8988T (cell line): ENCODE measurements around the gene STPG1.
A peak's percentile ranks its signal among the peaks of the same experiment; 100 is the strongest.

Experiments used
- DNase-seq: peaks from one replicate; pipeline ENCODE4 v3.0.0; 2011

The STPG1 gene

DNA sequence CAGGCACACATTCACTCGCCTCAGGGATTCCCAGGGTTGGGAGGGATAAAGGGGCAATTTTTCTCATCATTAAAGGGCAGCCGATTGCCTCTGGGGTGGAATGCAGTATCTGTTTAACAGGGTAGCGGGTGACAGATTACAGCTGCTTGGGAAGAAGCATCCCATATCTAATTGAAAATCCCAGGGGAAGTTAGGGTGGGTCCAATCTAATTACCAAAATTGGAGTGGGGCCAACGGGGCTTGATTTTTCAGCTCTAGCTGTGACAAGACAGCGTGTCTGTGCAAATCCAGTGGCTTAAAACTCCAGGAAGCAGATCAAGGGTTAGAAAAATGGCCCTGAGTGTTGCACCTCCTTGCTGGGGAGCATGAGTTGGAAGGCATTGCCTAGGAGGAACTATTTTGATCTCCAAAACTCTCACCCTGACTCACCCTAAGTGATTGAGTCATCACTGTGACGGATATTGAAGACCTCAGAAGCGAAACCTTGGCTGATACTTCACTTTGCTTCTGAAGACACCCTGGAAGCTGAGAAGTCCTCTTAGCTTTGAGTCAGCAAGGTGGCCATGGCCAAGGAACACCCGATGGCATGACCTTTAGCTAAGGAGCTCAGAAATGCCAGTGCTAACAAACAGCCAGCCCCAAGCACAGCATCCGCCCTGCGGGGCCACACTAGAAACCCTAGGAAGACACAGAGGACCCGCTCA lies 48.5 kb downstream of the STPG1 start:
- DNase-seq: peak; percentile 41

GRCh38 chr1:24364605-24364974 lies 49.0 kb downstream of the STPG1 start:
- no peak for DNase-seq

DNA sequence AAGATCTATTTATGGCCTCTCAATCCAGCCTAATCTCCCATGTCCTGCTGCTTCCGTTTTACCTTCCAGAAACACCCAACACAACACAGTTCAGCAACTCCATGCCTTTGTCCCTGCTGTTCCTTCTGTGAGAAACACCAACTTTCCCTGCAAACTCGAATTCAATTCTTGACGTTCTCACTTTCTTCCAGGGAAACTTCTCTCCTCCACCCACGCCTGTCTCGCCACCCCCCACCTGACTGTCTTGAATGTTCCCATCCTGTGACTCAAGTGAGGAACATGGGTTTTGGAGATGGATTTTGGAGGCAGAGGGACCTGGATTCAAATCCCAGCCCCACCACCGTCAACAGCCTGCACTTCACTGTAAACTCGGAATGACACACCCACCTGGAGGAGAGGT lies 49.6 kb downstream of the STPG1 start:
- no peak for DNase-seq

GRCh38 chr1:24362982-24363614 lies 50.5 kb downstream of the STPG1 start:
- DNase-seq: no peak

DNA sequence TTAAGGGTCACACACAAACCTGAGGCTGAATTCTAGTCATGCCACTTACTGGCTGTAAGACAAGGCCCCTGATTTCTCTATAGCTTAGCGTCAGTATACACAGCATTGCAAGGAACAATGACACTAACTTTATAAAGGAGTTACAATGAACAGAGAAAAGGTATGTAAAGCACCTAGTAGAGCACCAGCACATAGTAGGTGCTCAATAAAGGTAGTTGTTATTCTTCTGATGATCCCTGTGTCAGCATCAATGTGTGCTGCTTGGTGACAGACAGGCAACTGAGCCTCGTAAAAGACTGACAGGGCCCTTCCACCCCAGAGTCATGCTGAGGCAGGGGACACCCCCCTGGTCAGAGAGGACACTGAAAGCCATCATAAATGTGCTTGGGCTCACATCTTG lies 51.2 kb downstream of the STPG1 start:
- DNase-seq: no peak

DNA sequence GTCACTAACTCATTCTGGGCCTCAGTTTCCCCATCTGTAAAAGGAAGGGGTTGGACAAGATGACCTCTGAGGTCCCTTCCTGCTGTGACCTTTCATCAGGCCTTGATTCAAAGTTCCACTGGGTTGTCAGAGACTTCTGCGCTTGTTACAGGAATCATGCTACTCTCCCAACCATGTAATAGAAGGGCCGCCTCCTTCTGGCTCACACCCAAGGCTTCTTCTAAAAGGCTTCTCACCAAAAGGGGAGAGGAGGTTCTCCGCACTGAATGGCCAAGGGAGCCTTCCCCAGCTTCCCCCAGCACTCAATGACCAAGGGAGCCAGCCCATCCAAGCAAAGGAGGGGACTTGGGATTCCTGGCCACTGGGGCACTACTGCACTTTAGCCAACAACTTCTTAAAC lies 51.8 kb downstream of the STPG1 start:
- DNase-seq: no peak

- DNase-seq: no peak
Observed at GRCh38 chr1:24360681-24361080, 52.9 kb downstream of the STPG1 start.

DNA sequence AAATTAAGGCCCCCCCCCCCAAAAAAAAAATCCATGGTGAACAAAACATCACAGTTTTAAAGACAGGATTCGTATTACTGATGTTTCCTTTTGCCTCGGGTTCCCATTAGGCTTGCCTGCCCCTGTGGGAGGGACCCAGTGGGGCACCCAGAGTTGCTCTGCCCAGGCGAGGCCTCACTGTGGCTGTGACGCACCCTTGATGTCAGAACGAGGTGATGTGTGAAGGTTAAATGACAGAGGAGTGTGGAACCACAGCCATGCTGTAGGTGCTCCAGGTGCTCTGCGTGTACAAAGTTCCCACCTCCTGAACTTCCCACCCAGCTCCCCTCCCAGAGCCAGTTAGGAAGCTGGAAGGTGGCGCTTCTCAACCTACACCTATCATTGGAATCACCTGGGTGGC lies 56.5 kb downstream of the STPG1 start:
- no peak for DNase-seq

GRCh38 chr1:24355466-24355865 lies 58.1 kb downstream of the STPG1 start:
- no peak for DNase-seq

DNA sequence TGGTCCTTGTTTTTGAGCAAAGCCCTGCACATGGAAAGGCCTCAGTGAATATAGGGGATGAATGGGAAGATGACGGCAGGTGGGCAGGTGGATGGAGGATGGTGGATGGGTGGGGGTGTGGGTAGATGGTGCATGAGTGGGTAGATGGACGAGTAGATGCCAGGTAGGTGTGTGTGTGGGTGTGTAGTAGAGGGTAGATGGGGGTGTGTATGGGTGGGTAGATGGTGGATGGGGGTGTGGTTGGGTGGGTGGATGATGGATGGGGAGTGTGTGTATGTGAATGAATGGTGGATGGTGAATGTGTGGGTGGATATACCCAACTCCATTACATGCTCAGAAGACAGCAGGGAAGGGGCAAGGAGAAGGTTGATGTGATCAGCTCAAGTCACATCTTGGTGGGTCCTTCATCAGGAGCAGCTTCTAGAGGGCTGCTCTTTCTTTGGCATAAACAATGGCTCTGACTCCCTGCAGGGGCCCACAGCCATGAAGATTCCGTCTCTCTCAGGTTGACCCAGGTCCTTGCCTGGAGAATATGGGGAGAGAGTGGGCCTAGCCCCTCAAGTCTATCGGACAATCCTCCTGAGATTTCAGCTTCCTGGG lies 60.2 kb downstream of the STPG1 start:
- no peak for DNase-seq

GRCh38 chr1:24351918-24352627 lies 61.5 kb downstream of the STPG1 start:
- no peak for DNase-seq

GRCh38 chr1:24351247-24351646 lies 62.3 kb downstream of the STPG1 start:
- DNase-seq: no peak

DNA sequence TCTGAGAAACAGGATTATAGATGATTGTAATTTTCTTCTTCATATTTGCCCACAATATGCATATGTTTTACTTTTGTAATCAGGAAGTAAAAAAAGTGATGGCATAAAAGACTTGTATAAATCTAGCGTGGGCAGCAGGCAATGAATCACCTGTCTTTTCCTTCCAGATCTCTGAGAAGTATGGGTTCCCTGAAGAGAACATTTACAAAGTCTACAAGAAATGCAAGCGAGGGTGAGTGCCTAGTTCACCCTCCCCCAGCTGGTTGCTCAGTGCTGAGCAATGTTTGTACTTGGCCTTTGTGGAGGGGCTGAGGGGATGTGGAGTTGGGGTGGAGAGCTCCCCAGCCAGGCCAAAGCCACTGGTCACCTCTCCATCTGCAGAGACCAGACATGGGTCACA lies 63.7 kb downstream of the STPG1 start:
- DNase-seq: no peak

DNA sequence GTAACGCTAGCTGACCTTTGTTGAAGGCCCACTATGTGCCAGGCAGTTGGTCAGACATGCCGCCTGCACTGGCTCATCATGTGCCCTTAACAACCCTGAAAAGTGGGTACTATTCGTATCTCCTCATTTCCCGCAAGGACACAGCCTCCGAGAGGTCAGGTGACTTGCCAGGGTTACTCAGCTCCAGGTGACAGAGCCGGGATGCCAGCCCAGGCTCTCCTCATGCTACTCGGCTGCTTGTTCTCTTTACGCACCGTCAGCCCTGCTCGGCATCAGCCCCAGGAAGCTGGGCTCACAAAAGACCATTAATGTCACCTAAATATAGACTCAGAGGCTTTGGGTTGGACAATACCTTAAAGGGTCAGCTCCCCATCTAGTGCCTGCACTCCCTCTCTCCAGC lies 65.4 kb downstream of the STPG1 start:
- DNase-seq: no peak

GRCh38 chr1:24347159-24347934 lies 66.2 kb downstream of the STPG1 start:
- no peak for DNase-seq

DNA sequence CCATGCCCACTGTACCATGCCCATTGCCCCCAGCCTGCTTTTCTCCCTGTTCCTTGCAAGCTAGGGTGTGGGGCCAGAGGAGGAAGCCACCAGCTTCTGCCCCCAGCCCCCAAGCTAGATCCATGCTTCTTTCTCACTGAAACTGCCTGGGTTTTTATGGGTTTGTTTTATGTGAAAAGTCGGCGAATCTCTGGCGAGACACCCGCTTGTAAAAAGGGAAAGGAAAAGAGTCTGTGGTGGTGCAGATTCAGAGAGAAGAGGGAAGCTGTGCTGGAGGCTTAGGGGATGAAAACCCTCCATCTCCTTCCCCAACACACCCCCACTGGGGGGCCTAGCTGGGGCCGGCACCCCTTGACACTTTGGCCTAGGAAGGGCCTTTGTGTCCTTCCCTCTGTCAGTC lies 68.2 kb downstream of the STPG1 start:
- no peak for DNase-seq

- no peak for DNase-seq
Observed at GRCh38 chr1:24344090-24344742, 69.4 kb downstream of the STPG1 start.

GRCh38 chr1:24343412-24344089 lies 70.0 kb downstream of the STPG1 start:
- DNase-seq: no peak

DNA sequence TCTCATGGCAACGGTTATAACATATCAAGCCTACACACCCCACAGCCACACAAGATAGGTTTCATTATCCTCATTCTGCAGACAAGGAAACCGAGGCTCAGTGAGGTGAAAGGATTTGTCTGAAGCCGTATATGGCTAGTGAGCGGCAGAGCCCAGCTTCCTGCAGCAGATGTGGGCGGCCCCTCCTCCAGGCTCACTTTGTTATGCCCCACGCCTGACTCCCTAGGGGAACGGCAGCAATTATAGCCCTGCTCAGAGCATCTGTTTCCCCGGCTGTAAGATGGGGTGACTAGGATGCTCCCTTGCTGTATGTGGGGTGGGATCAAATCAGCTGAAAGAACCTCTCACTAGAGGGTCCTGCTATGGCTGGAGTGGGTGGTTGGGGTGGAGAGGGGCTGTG lies 72.3 kb downstream of the STPG1 start:
- no peak for DNase-seq

DNA sequence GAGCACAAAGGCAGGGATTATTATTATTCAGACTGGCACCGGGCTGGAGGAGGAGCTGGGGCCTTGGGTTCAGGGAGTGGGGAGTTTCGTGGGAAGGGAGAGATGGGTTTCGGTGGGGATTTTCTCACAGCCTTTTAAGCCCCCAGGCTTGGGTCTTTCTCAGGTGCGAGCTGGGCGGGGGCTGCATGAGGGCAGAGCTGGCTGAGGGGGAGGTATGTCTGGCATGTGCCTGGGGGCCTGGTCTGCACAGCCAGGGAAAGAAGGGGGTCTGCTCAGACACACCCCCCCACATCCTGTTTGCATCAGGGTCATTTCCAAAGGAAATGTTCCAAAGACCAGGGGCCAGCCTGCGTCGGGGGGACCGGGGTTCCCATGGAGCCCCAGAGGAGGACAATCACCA lies 72.8 kb downstream of the STPG1 start:
- no peak for DNase-seq

- DNase-seq: no peak
Observed at GRCh38 chr1:24339996-24340395, 73.6 kb downstream of the STPG1 start.

DNA sequence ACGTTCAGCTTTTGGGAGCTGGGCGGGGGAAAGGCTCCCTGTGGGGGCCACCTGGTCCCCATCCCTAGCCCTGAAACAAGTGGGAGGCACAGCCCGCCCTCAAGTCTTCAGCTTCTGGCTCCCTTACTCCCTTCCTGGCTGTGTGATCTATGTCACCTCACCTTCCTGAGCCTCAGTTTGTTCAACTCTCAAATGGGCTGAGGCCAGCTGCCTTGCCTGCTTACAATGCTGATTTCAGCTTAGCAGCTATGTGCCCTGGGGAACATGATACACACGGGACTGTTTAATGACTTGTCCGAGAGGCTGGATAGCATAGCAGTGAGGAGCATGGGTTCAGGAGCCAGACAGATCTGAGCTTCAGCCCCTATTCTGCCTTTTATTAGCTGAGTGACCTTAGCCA lies 75.1 kb downstream of the STPG1 start:
- DNase-seq: no peak
